K562 (cell line): ENCODE measurements around the gene BCAS1. TPM values are rescaled to one million over a fixed set of nuclear protein-coding genes. Genes with fewer than 3 reads are reported as not detected.

ENCODE experiments used
- ATAC-seq: fragments of 200-7000 bp; cut with Tn5 transposase; 3 replicates; pipeline ENCODE4 v1.9.1; 2020; ENCODE audit warnings: moderate library complexity
- BruUV-seq: library from RNA; stranded (reverse); fragments of 400-500 nt; replicated peaks from 2 replicates; lab custom pipeline; 2021; lab: Mats Ljungman, UMichigan
- CTCF ChIA-PET: fragments of 300-600 bp; formaldehyde crosslinking; extraction: SDS; loops from one replicate; lab custom pipeline; 2021; ENCODE audit warnings: low intra/inter-chr PET ratio; lab: Yijun Ruan, JAX
- POLR2A ChIA-PET: fragments of 300-600, 350-650 bp; sonication (Branson Sonifier 250); formaldehyde crosslinking; extraction: SDS; loops from one replicate; lab custom pipeline; 2021; ENCODE audit warnings: antibody characterized with exemption, inconsistent platforms; lab: Yijun Ruan, JAX
- DNase-seq, 4 experiments: peaks; one replicate each; pipeline versions ENCODE4 v3.0.0 to v3.0.0-alpha.2; 2011 to 2018; ENCODE audit warnings: low spot score in 3 of 4, mixed read lengths in 3 of 4; ENCODE audit errors: extremely low read depth in 1 of 4
- FAIRE-seq: peaks from 2 replicates; lab custom pipeline; 2011; peaks lifted over from hg19 to GRCh38; lab: Jason Lieb, UNC
- H2AFZ ChIP-seq: 2 replicates; pipeline ENCODE4 v1.6.0; 2011; ENCODE audit warnings: low read depth, low read length, control low read depth, inconsistent platforms
- H3K27ac ChIP-seq: fragments of 200-600 bp; 3 replicates; pipeline ENCODE4 v1.8.0; 2011; ENCODE audit warnings: low read depth, mild to moderate bottlenecking, control low read depth, inconsistent platforms, low read length, moderate library complexity, mixed read lengths; ENCODE audit errors: extremely low read depth
- H3K27me3 ChIP-seq, 2 experiments: fragments of 300-600 bp in 1 of 2; 2 replicates in 1 of 2; 3 replicates in 1 of 2; pipeline versions ENCODE4 v1.6.0 to v1.8.0; 2011; ENCODE audit warnings: inconsistent platforms in 2 of 2, low read length in 2 of 2, mild to moderate bottlenecking in 1 of 2, mixed read lengths in 1 of 2, moderate library complexity in 1 of 2; ENCODE audit not compliant: control insufficient read depth in 2 of 2, insufficient read depth in 2 of 2
- H3K36me3 ChIP-seq: fragments of 300-600 bp; 3 replicates; pipeline ENCODE4 v1.8.0; 2011; ENCODE audit warnings: mild to moderate bottlenecking, low read length, inconsistent platforms; ENCODE audit not compliant: control insufficient read depth, insufficient read depth
- H3K4me1 ChIP-seq, 2 experiments: fragments of 200-600 bp in 1 of 2; replicated peaks in 1 of 2; 2 replicates in 1 of 2; 3 replicates in 1 of 2; pipeline versions ENCODE4 v1.5.1 to v1.8.0; 2011; ENCODE audit warnings: inconsistent platforms in 2 of 2, low read length in 2 of 2, mild to moderate bottlenecking in 1 of 2, mixed read lengths in 1 of 2, moderate library complexity in 1 of 2; ENCODE audit not compliant: control insufficient read depth in 2 of 2, insufficient read depth in 2 of 2
- H3K4me2 ChIP-seq: 2 replicates; pipeline ENCODE4 v1.6.1; 2011; ENCODE audit warnings: low read length, control low read depth, inconsistent platforms, mixed read lengths; ENCODE audit not compliant: insufficient read depth
- H3K4me3 ChIP-seq: fragments of 200-600 bp; sonication (generic), shearing (Covaris generic); 2 replicates; pipeline ENCODE4 v1.5.1; 2016; ENCODE audit warnings: control low read depth, inconsistent platforms
- H3K79me2 ChIP-seq: fragments of 200-600 bp; 3 replicates; pipeline ENCODE4 v1.8.0; 2011; ENCODE audit warnings: low read length, inconsistent platforms; ENCODE audit not compliant: control insufficient read depth, insufficient read depth
- H3K9ac ChIP-seq, 2 experiments: 2 replicates each; pipeline versions ENCODE4 v1.6.0 to v1.6.1; 2011; ENCODE audit warnings: low read depth in 2 of 2, low read length in 2 of 2, control low read depth in 1 of 2, inconsistent platforms in 1 of 2, mild to moderate bottlenecking in 1 of 2, mixed read lengths in 1 of 2; ENCODE audit not compliant: insufficient read depth in 1 of 2
- H3K9me1 ChIP-seq: one replicate; pipeline ENCODE4 v1.6.0; 2011; ENCODE audit warnings: inconsistent platforms, mild to moderate bottlenecking, low read length, moderate library complexity; ENCODE audit not compliant: control insufficient read depth, insufficient read depth
- H3K9me3 ChIP-seq: replicated peaks from 2 replicates; pipeline ENCODE4 v1.5.1; 2011; ENCODE audit warnings: low read depth, low read length, inconsistent platforms; ENCODE audit not compliant: control insufficient read depth, insufficient read depth
- H4K20me1 ChIP-seq: replicated peaks from 2 replicates; pipeline ENCODE4 v1.6.1; 2011; ENCODE audit warnings: low read length, inconsistent platforms, mixed read lengths; ENCODE audit not compliant: control insufficient read depth, insufficient read depth
- LEF1 ChIP-seq: fragments of 450-650 bp; IDR thresholded peaks from 2 replicates; pipeline ENCODE4 v1.6.1; 2016; ENCODE audit warnings: mild to moderate bottlenecking
- WGBS: fragments of 100-300 bp; shearing (Covaris generic); methylation state at CpG from one replicate; pipeline ENCODE4 v1.1.6; 2016; ENCODE audit warnings: low coverage, mixed read lengths; ENCODE audit not compliant: insufficient coverage; ENCODE audit errors: missing lambda C conversion rate; 5-methylcytosine and 5-hydroxymethylcytosine counted together
- in situ Hi-C: fragments of 300-500 bp; cut with MboI; formaldehyde crosslinking; loops from 4 replicates; pipeline ENCODE4 v1.15.0; 2018; ENCODE audit warnings: inconsistent platforms, mixed read lengths
- intact Hi-C: fragments of 100-400 bp; cut with micrococcal nuclease; formaldehyde crosslinking; loops from 2 replicates; pipeline ENCODE4 v1.14.2; 2022
- polyA plus RNA-seq, 8 experiments: library from polyadenylated mRNA; depleted of rRNA in 4 of 8; stranded (reverse) in 5 of 8; unstranded in 3 of 8; fragments of >200 nt; fragmentation: Nextera tagmentation in 2 of 8; fragmentation: Illumina TruSeq in 1 of 8; extraction: Ambion mirVana in 2 of 8; extraction: Trizol in 1 of 8; gene quantifications; 2 replicates each; pipeline versions ENCODE4 v1.2.1 to v1.2.3, GENCODE V29; 2011 to 2014; ENCODE audit warnings: inconsistent platforms in 1 of 8, missing spikeins in 1 of 8
- total RNA-seq, 7 experiments: library from RNA; depleted of rRNA in 6 of 7; stranded (reverse); fragments of >200 nt in 6 of 7; fragmentation: Illumina TruSeq in 2 of 7; extraction: Trizol in 2 of 7; gene quantifications; 2 replicates each; pipeline versions ENCODE4 v1.2.1 to v1.2.3, GENCODE V29; 2011 to 2021; ENCODE audit warnings: low replicate concordance in 1 of 7
- TF ChIP-seq, protein P1 (sequence below), 3 experiments: fragments of 200-800 bp in 1 of 3; fragments of 250-450 bp in 1 of 3; fragments of 450-650 bp in 1 of 3; sonication (Bioruptor Pico) in 1 of 3; sonication (Bioruptor generic) in 1 of 3; formaldehyde crosslinking in 1 of 3; IDR thresholded peaks; 2 replicates each; pipeline versions ENCODE4 v1.6.1 to v1.8.0; 2016 to 2022; ENCODE audit warnings: mild to moderate bottlenecking in 2 of 3, missing genetic modification characterization in 2 of 3, missing compliant biosample characterization in 1 of 3, moderate library complexity in 1 of 3

BCAS1 gene
- total and polyA plus RNA-seq, 9 of the 15 experiments (the other 6 are each of a cell fraction or from before 2014, with no cell fraction given): 0.18 to 2.3 (median 0.93) TPM

DNA sequence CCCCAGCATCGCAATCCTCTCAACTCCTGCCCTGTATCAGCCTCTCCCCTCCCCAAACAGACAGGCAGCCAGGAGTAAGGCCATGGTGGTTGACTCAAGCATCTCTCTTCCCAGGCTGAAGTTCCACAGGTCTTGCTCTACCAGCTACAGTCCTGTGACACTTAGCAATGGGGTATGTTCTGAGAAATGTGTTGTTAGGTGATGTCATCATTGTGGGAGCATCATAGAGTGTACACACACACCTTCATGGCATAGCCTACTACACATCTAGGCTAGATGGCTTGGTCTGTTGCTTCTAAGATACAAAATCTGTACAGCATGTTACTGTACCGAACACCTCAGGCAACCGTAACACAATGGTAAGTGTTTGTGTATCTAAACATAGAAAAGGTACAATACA, 29.5 kb upstream of the BCAS1 start:
- Histone ChIP-seq H3K27ac (no peak overlapping the region), H3K9me1 (no peaks in the 10 kb centered on the region), H3K27me3 (no peaks in the 10 kb centered on the region), H3K9me3 (no peaks in the 10 kb centered on the region), H4K20me1 (no peaks in the 10 kb centered on the region), H3K4me2 (no peak overlapping the region), H3K4me3 (no peak overlapping the region), H3K9ac (no peak overlapping the region), H2AFZ (no peak overlapping the region), H3K4me1 (no peaks in the 10 kb centered on the region), H3K79me2 (no peaks in the 10 kb centered on the region), H3K36me3 (no peaks in the 10 kb centered on the region)
- ChIA-PET CTCF (interaction anchor here (0.6 kb wide), 1 partner anchor 550 kb away, joined by 3 read pairs; no protein-coding TSS in a partner anchor), POLR2A (no interaction called here)
- ATAC-seq (no peak), FAIRE-seq (no peak), DNase-seq (no peak)
- BruUV-seq: no TSS peak
- intact Hi-C loops (loop anchor here (5.0 kb wide), 1 partner anchor 57 kb away; no protein-coding TSS in a partner anchor), in situ Hi-C loops (loop anchor here (5.0 to 10.0 kb wide), 2 partner anchors 97 to 545 kb away; no protein-coding TSS in a partner anchor)
- 19% methylated on average over 3 of the region's 3 CpGs for WGBS
- TF ChIP-seq, protein P1, sequence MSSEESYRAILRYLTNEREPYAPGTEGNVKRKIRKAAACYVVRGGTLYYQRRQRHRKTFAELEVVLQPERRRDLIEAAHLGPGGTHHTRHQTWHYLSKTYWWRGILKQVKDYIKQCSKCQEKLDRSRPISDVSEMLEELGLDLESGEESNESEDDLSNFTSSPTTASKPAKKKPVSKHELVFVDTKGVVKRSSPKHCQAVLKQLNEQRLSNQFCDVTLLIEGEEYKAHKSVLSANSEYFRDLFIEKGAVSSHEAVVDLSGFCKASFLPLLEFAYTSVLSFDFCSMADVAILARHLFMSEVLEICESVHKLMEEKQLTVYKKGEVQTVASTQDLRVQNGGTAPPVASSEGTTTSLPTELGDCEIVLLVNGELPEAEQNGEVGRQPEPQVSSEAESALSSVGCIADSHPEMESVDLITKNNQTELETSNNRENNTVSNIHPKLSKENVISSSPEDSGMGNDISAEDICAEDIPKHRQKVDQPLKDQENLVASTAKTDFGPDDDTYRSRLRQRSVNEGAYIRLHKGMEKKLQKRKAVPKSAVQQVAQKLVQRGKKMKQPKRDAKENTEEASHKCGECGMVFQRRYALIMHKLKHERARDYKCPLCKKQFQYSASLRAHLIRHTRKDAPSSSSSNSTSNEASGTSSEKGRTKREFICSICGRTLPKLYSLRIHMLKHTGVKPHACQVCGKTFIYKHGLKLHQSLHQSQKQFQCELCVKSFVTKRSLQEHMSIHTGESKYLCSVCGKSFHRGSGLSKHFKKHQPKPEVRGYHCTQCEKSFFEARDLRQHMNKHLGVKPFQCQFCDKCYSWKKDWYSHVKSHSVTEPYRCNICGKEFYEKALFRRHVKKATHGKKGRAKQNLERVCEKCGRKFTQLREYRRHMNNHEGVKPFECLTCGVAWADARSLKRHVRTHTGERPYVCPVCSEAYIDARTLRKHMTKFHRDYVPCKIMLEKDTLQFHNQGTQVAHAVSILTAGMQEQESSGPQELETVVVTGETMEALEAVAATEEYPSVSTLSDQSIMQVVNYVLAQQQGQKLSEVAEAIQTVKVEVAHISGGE (CRISPR knock-in tag; IDR thresholded peaks at IDR 0.05): peak in 1 of 3 experiments; percentile 71; a peak in 2 of 6 replicates
- TF ChIP-seq LEF1: no peak
